CD4-positive, CD25-positive, alpha-beta regulatory T cell (primary cell): ENCODE measurements around the gene TAF7L. TPM values are rescaled to one million over a fixed set of nuclear protein-coding genes. Genes with fewer than 3 reads are reported as not detected.
"Not testable (repeated sequence)": the region's sequence is repeated elsewhere in the genome, so short reads cannot be mapped to it uniquely, and the experiment has no call there.

Source experiments
- ATAC-seq, 2 donors: fragments of 150-1000 bp; cut with Tn5 transposase; one replicate each; pipeline ENCODE4 v1.10.0; 2021; ENCODE audit warnings: low read depth in 2 of 2, moderate number of reproducible peaks in 2 of 2, moderate library complexity in 1 of 2
- DNase-seq, 3 donors: peaks; one replicate each; pipeline versions ENCODE4 v3.0.0 to v3.0.0-alpha.2; 2012 to 2022; ENCODE audit warnings: mixed read lengths in 1 of 3
- H3K27ac ChIP-seq: one replicate; pipeline ENCODE4 v1.7.0; 2013; ENCODE audit warnings: mild to moderate bottlenecking, low read length; ENCODE audit not compliant: insufficient read depth, poor library complexity, severe bottlenecking
- H3K27me3 ChIP-seq: one replicate; pipeline ENCODE4 v1.7.0; 2013; ENCODE audit warnings: low read length; ENCODE audit not compliant: control insufficient read depth, insufficient read depth
- H3K36me3 ChIP-seq: one replicate; pipeline ENCODE4 v1.7.0; 2013; ENCODE audit warnings: mild to moderate bottlenecking, low read length, moderate library complexity; ENCODE audit not compliant: control insufficient read depth, insufficient read depth
- H3K4me1 ChIP-seq: 2 replicates; pipeline ENCODE4 v1.7.0; 2013; ENCODE audit warnings: mild to moderate bottlenecking, low read length; ENCODE audit not compliant: insufficient read depth, control insufficient read depth, poor library complexity, severe bottlenecking
- H3K4me3 ChIP-seq: one replicate; pipeline ENCODE4 v1.7.0; 2013; ENCODE audit warnings: low read depth, mild to moderate bottlenecking, low read length, moderate library complexity
- H3K9me3 ChIP-seq, 2 experiments: 1 replicate in 1 of 2; 2 replicates in 1 of 2; pipeline ENCODE4 v1.7.0; 2013; ENCODE audit warnings: low read length in 2 of 2, mild to moderate bottlenecking in 1 of 2, moderate library complexity in 1 of 2; ENCODE audit not compliant: control insufficient read depth in 2 of 2
- H3K27ac Mint-ChIP-seq, 3 donors: one replicate each; pipeline ENCODE4 v1.8.0; 2020 to 2022; ENCODE audit warnings: mild to moderate bottlenecking in 3 of 3, mixed read lengths in 3 of 3, moderate library complexity in 2 of 3
- H3K27me3 Mint-ChIP-seq: one replicate; pipeline ENCODE4 v1.8.0; 2022; ENCODE audit warnings: mild to moderate bottlenecking, mixed read lengths
- H3K36me3 Mint-ChIP-seq: one replicate; pipeline ENCODE4 v1.8.0; 2020; ENCODE audit warnings: mixed read lengths
- H3K4me1 Mint-ChIP-seq, 4 donors: one replicate each; pipeline ENCODE4 v1.8.0; 2020 to 2022; ENCODE audit warnings: mixed read lengths in 4 of 4, mild to moderate bottlenecking in 1 of 4
- H3K4me3 Mint-ChIP-seq, 4 donors: one replicate each; pipeline ENCODE4 v1.8.0; 2020 to 2022; ENCODE audit warnings: mild to moderate bottlenecking in 4 of 4, mixed read lengths in 4 of 4, moderate library complexity in 3 of 4
- H3K9me3 Mint-ChIP-seq, 7 donors: one replicate each; pipeline ENCODE4 v1.8.0; 2020 to 2022; ENCODE audit warnings: mixed read lengths in 7 of 7, mild to moderate bottlenecking in 3 of 7, moderate library complexity in 2 of 7
- polyA plus RNA-seq, 4 donors: library from polyadenylated mRNA; unstranded; fragments of 300-500 nt; fragmentation: Illumina TruSeq; gene quantifications; one replicate each; pipeline ENCODE4 v1.2.3, GENCODE V29; 2021
- total RNA-seq: library from RNA; stranded (reverse); gene quantifications from one replicate; pipeline ENCODE4 v1.2.3, GENCODE V29; 2022

TAF7L gene, protein sequence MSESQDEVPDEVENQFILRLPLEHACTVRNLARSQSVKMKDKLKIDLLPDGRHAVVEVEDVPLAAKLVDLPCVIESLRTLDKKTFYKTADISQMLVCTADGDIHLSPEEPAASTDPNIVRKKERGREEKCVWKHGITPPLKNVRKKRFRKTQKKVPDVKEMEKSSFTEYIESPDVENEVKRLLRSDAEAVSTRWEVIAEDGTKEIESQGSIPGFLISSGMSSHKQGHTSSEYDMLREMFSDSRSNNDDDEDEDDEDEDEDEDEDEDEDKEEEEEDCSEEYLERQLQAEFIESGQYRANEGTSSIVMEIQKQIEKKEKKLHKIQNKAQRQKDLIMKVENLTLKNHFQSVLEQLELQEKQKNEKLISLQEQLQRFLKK
- total RNA-seq (not detected), polyA plus RNA-seq (not detected)

DNA sequence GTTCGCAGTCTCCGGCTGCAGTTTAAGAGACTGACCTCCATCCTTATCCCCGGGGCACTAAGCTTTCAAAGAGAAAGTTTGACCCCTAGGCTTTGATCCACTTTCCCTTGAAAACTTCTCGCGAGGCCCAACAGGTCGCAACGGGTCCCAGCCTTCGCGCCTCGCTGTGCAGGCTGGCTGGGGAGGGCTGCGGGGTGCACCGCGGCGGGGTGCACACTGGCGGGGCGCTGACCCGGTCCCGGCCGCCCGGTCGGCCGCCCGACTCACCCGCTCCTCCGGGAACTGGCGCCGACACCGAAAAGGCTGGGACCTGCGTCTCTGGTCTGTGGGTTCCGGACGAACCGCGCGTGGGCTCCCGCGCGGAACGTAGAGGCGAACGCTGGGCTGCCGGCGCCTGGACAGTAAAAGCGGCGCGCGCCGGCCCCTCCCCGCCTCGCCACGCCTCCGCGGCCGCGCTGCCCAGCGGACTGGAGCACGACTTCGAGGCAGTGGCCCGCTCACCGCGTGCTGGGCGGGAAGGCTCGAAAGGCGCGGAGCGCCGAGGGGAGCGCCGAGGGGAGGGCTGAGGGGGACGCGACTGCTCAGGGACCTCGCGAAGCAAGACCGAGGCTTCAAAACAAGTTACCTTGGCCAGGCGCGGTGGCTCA is at the start of gene TAF7L:
TAF7L (minus strand) TSS at position 378 of the 647 bp plus-strand sequence. CDS start 3,791 bp downstream, outside the sequence.
- no peaks in the 10 kb centered on the region for H3K4me1 Mint-ChIP-seq
- ATAC-seq: no peak

GRCh38 chrX:101337776-101338271 is 46.7 kb upstream of the TAF7L start:
- no peak for ATAC-seq
- Mint-ChIP-seq H3K27me3 (no peaks in the 10 kb centered on the region), H3K9me3 (peaks cover 0 to 4% (median 0%) of the 10 kb centered on the region in 7 donors), H3K27ac (no peak overlapping the region), H3K36me3 (no peaks in the 10 kb centered on the region), H3K4me1 (peaks cover 0 to 3% (median 0%) of the 10 kb centered on the region in 4 donors), H3K4me3 (no peak overlapping the region)
- DNase-seq: no peak
- Histone ChIP-seq H3K36me3 (no peaks in the 10 kb centered on the region), H3K27me3 (no peaks in the 10 kb centered on the region), H3K4me3 (no peak overlapping the region), H3K4me1 (no peaks in the 10 kb centered on the region), H3K9me3 (no peaks in the 10 kb centered on the region), H3K27ac (no peak overlapping the region)

More for the DNA sequence above, at the start of gene TAF7L:
- Mint-ChIP-seq H3K36me3 (no peaks in the 10 kb centered on the region), H3K4me3 (no peak within 1 kb of the TSS), H3K9me3 (peaks cover 0 to 2% (median 0%) of the 10 kb centered on the region in 7 donors), H3K27ac (no peak within 1 kb of the TSS), H3K27me3 (peaks cover 13% of the 10 kb centered on the region)
- H3K36me3 ChIP-seq: no peaks in the 10 kb centered on the region
- no peaks in the 10 kb centered on the region for H3K4me1 ChIP-seq
- DNase-seq: no peak
- H3K27me3 ChIP-seq: no peaks in the 10 kb centered on the region
- no peak within 1 kb of the TSS for H3K27ac ChIP-seq
- no peak within 1 kb of the TSS for H3K4me3 ChIP-seq
- H3K9me3 ChIP-seq: no peaks in the 10 kb centered on the region

DNA sequence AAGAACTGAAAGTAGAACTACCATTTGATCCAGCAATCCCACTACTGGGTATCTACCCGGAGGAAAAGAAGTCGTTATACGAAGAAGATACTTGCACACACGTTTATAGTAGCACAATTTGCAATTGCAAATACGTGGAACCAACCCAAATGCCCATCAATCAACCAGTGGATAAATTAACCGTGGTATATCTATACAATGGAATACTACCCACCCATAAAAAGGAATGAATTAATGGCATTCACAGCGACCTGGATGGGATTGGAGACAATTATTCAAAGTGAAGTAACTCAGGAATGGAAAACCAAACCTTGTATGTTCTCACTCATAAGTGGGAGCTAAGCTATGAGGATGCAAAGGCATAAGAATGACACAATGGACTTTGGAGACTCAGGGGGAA is 43.2 kb upstream of the TAF7L start:
- ATAC-seq, H3K4me3 Mint-ChIP-seq, H3K27ac Mint-ChIP-seq, H3K9me3 Mint-ChIP-seq, H3K27ac ChIP-seq, H3K36me3 Mint-ChIP-seq, H3K36me3 ChIP-seq, H3K4me1 ChIP-seq, H3K4me3 ChIP-seq, H3K27me3 Mint-ChIP-seq, H3K27me3 ChIP-seq, DNase-seq, H3K4me1 Mint-ChIP-seq, H3K9me3 ChIP-seq: not testable (repeated sequence)

DNA sequence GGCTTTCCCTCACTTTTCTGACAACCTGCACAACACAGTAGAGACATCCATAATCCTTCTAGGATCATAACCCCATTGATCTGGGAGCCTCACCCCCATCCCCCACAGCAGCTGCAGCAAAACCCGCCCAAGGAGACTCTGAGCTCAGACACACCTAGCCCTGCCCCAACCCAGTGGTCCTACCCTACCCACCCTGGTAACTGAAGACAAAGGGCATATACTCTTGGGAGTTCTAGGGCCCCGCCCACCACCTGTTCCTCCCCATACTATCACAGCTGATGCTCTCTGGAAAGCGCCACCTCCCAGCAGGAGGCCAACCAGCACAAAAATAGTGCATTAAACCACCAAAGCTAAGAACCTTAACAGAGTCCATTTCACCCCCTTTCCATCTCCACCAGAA is 35.5 kb upstream of the TAF7L start:
- H3K4me3 ChIP-seq, H3K27ac Mint-ChIP-seq, H3K27me3 Mint-ChIP-seq, H3K36me3 ChIP-seq, H3K27me3 ChIP-seq, H3K27ac ChIP-seq, ATAC-seq, H3K4me1 Mint-ChIP-seq, H3K4me1 ChIP-seq, DNase-seq, H3K4me3 Mint-ChIP-seq, H3K9me3 Mint-ChIP-seq, H3K36me3 Mint-ChIP-seq, H3K9me3 ChIP-seq: not testable (repeated sequence)

- H3K9me3 Mint-ChIP-seq: peaks cover 0 to 2% (median 0%) of the 10 kb centered on the region in 7 donors
These were observed 12.7 kb upstream of the TAF7L start for GRCh38 chrX:101303790-101304189.

DNA sequence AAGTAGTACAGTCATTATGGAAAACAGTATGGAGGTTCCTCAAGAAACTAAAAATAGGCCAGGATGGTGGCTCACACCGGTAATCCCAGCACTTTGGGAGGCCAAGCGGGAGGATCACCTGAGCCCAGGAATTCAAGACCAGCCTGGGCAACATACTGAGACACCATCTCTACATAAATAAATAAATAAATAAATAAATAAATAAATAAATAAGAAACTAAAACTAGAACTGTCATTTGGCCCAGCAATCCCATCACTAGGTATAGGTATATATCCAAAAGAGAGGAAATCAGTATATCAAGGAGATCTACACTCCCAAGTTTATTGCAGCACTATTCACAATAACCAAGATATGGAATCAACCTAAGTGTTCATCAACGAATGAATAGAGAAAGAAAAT is 4.5 kb upstream of the TAF7L start:
- not testable (repeated sequence) for ATAC-seq, DNase-seq, H3K36me3 ChIP-seq, H3K4me3 Mint-ChIP-seq, H3K27ac ChIP-seq, H3K4me3 ChIP-seq, H3K4me1 Mint-ChIP-seq, H3K9me3 ChIP-seq, H3K27ac Mint-ChIP-seq, H3K36me3 Mint-ChIP-seq, H3K9me3 Mint-ChIP-seq, H3K4me1 ChIP-seq, H3K27me3 ChIP-seq
- H3K27me3 Mint-ChIP-seq: peaks cover 13% of the 10 kb centered on the region

More at GRCh38 chrX:101303790-101304189, 12.7 kb upstream of the TAF7L start:
- Mint-ChIP-seq H3K27ac (no peak overlapping the region), H3K4me1 (no peaks in the 10 kb centered on the region), H3K27me3 (peaks cover 6% of the 10 kb centered on the region), H3K4me3 (no peak overlapping the region), H3K36me3 (no peaks in the 10 kb centered on the region)
- no peak overlapping the region for H3K4me3 ChIP-seq
- H3K27me3 ChIP-seq: no peaks in the 10 kb centered on the region
- ATAC-seq: no peak
- H3K36me3 ChIP-seq: no peaks in the 10 kb centered on the region
- no peaks in the 10 kb centered on the region for H3K4me1 ChIP-seq
- no peaks in the 10 kb centered on the region for H3K9me3 ChIP-seq
- no peak overlapping the region for H3K27ac ChIP-seq
- no peak for DNase-seq

DNA sequence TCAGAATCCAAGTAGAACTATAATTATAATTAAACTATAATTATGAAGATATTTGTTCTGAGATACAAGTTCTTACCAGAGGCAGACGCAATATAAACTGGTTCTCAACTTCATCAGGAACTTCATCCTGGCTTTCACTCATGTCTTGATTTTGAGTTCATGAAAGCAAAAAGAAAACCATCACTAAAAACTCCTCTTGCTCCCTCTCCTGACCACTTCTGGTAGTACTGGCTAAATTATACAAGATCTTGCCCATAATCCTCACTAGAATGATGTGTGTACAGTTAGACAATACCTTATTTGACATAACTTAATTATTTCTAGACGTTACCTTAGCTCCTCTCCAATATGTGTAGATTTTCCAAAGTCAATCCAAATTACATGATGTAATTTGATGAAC is 3.7 kb downstream of the TAF7L start:
- Mint-ChIP-seq H3K27ac (no peak overlapping the region), H3K36me3 (no peaks in the 10 kb centered on the region), H3K9me3 (no peaks in the 10 kb centered on the region), H3K4me3 (no peak overlapping the region), H3K27me3 (no peaks in the 10 kb centered on the region), H3K4me1 (no peaks in the 10 kb centered on the region)
- H3K27me3 ChIP-seq: no peaks in the 10 kb centered on the region
- no peak overlapping the region for H3K4me3 ChIP-seq
- no peaks in the 10 kb centered on the region for H3K36me3 ChIP-seq
- no peak overlapping the region for H3K27ac ChIP-seq
- no peaks in the 10 kb centered on the region for H3K9me3 ChIP-seq
- DNase-seq (peak in 2 of 3 donors; percentile 36 to 48), ATAC-seq (no peak)
- H3K4me1 ChIP-seq: no peaks in the 10 kb centered on the region
